HG03095 (cell line): Measurements from ENCODE around the gene SUPT6H.
"Not testable (repeated sequence)": the region's sequence is repeated elsewhere in the genome, so short reads cannot be mapped to it uniquely, and the experiment has no call there.

Experiments
- ATAC-seq: cut with Tn5 transposase; IDR thresholded peaks from one replicate; pipeline ENCODE4 v1.9.1; 2021; ENCODE audit warnings: moderate library complexity; ENCODE audit not compliant: unreplicated experiment

The SUPT6H gene

DNA sequence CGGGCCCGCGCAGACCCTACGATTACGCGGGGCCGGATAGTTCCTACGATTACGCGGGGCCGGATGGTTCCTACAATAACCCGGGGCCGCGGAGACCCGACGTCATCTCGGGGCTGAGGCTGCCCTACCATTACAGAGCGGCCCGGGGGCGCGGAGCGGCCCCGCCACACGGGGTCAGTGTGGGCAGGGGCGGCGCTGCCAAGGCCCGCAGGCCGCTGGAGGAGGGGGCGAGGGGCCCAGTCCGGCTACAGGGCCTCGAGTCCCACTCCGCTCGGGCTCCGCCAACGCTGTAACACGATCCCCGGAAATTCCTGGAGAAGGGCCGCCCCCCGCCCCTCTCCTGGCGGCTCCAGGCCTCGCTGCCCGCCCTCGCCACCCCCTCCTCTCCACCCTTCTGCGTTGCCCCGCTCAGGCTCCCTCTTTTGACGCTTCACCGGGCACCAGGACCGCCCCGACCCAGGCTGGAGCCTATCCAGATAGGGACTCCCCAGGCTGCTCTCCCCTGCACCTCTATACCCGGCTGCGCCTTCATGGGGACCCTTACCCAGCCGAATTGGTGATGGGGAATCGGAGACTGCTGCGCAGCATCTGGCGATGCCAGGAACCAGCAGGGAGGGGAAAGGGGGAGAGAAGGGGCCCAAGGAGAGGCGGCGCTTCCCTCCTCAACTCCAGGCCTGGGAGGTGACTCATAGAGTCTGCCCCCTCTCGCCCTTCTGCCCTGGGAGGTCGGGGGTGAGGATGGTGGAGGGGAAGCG lies 55.8 kb downstream of the SUPT6H start, which contains the start of gene RAB34:
Gene RAB34 (minus strand): TSS at position 291 of the 755 bp plus-strand sequence. CDS start 602 bp downstream, outside the sequence.
- ATAC-seq = no peak

DNA sequence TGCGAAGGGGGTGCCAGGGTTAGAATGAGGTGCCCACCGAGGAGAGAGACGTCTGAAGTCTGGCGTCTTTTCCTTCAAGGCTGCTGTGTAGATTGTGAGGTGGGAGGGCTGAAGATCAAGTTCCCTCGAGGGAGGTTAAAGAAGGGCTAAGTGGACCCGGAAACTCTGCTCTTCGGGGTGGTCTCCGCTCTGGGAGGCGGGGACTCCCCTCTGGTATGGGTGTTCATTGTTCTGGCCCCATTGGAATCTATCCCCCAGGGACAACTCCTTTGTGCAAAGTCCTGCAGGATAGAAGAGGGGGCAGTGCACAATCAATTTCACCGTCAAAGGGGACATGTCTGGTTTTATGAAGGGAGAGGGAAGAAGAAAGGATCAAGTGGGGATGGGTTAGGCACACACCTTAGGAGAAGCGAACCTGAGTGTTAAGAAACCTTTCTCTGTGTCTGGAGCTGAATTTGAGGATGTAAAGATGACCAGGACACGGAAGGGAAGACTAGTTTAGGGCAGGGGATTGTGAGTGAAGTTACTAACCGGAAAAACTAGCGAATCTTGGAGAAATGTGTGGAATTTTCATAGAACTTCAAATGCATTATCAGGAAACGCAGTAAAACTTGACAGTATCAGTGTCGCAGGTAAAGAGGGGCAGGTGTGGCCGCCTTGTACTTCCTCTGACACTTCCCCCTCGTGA lies 56.5 kb downstream of the SUPT6H start:
- no peak for ATAC-seq

DNA sequence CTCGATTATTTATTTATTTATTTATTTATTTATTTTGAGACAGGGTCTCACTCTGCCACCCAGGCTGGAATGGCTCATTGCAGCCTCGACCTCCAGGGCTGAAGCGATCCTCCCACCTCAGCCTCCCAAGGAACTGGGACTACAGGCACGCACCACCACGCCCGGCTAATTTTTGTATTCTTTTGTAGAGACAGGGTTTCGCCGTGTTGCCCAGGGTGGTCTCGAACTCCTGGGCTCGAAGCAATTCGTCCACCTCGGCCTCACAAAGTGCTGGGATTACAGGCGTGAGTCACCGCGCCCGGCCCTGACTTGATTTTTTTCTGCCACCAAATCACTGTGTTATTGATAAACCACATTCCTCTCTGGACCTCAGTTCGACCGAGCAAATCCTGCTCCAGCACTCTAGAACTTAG lies 57.0 kb downstream of the SUPT6H start:
- ATAC-seq = no peak

GRCh38 chr17:28720247-28720996 lies 58.4 kb downstream of the SUPT6H start:
- no peak for ATAC-seq

DNA sequence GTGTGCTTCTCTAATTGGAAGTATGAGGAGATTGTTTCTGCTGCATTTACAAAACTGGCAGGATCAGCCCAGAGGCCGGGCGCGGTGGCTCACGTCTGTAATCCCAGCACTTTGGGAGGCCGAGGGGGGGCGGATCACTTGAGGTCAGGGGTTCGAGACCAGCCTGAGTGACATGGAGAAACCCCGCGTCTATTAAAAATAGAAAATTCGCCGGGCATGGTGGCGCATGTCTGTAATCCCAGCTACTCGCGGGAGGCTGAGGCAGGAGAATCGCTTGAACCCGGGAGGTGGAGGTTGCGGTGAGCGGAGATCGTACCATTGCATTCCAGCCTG lies 59.0 kb downstream of the SUPT6H start:
- not testable (repeated sequence) for ATAC-seq

DNA sequence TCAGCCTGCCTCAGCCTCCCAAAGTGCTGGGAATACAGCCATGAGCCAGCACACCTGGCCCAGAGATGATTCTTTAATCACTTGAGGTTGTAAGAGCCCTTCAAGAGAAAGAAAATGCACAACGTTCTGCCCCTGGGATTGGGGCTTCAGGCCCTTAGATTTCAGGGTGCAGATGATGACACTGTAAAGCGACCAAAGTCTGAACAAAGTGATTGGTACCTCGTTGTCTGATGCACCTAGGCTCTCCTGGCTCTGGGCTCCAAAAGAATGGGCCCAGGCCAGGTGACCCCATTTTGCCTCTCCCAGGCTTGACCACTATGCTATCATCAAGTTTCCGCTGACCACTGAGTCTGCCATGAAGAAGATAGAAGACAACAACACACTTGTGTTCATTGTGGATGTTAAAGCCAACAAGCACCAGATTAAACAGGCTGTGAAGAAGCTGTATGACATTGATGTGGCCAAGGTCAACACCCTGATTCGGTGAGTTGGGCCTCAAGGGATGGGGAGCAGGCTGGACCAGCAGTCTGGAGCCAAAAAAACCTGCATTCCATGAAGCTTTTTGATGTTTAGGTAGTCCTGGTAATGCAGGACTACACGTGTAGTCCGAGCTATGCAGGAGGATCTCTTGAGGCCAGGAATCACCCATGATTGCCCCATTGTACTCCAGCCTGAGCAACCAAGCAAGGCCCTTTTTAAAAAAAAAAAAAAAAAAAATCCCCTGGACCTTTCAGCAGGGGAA lies 60.6 kb downstream of the SUPT6H start:
- ATAC-seq = no peak

GRCh38 chr17:28723159-28723835 lies 61.3 kb downstream of the SUPT6H start:
- ATAC-seq = no peak

DNA sequence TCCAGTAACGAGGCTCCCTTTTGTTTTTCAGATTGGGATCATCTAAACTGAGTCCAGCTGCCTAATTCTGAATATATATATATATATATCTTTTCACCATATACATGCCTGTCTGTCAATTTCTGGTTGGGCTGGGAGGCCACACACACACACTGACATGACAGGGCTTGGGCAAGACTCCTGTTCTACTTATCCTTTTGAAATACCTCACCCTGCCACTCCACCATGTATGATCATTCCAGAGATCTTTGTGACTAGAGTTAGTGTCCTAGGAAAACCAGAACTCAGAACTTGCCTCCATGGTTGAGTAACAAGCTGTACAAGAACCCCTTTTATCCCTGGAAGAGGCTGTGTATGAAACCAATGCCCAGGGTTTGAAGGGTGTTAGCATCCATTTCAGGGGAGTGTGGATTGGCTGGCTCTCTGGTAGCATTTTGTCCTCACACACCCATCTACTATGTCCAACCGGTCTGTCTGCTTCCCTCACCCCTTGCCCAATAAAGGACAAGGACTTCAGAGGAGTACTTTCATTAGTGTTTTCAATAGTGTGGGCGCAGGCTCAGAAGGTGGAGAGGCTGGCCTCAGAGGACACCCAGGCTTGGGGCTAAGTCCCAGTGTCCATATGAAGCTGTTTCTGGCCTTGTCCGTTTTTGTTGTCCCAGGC lies 62.0 kb downstream of the SUPT6H start:
- ATAC-seq = not testable (repeated sequence)

DNA sequence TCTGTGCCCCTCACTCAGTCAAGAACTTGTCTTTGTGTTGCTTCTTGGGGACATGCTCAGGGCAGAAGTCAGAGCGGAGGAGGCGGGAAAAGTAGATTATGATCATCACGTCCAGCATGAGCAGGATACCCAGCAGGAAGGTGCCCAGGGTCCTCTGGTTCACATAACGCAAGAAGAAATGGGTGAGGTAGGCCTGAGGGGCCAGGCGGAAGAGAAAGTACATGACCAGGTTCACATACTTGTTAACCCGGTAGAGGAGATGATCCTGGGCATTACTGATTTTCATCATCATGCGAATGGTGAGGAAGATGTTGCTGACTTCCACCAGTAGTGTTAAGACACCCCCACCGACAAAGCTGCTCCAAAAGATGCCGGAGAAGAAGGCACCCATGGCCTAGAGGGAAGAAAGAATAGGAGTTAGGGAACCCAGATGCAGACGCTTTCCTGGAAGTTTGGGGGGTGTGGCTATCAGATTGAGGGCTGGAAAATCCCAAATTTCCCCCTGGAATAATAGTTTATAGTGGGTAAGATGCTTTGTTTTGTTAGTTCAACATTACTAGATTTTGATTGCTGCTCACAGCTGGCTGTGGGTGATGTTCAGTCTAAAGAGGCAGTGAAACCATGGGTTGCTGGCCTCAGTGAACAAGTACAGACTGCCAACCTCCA lies 62.6 kb downstream of the SUPT6H start:
- ATAC-seq = no peak

DNA sequence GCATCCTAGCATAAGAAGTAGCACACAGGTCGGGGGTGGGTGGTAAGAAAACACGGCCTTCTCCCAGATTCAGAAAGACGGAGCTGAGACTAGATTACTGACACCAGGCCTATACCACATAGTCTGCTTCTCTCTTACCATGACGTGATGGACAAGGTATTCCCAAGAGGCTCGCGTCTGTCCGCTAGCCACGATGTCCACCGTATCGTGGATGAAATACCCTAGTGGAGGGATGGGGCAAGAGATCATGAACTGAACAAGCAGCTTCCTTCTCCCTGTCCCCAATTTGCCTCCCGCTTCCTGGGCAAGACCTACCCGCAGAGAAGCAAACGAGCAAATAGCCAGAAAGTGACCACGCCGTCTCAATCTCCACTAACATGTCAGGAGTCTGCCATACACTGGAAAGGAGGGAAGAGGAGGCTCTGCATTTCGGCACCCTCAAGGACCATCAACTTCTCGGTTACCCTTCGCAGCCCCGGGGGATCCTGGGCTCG lies 63.2 kb downstream of the SUPT6H start:
- ATAC-seq = no peak

- no peak for ATAC-seq
Observed at GRCh38 chr17:28725660-28726225, 63.7 kb downstream of the SUPT6H start.

DNA sequence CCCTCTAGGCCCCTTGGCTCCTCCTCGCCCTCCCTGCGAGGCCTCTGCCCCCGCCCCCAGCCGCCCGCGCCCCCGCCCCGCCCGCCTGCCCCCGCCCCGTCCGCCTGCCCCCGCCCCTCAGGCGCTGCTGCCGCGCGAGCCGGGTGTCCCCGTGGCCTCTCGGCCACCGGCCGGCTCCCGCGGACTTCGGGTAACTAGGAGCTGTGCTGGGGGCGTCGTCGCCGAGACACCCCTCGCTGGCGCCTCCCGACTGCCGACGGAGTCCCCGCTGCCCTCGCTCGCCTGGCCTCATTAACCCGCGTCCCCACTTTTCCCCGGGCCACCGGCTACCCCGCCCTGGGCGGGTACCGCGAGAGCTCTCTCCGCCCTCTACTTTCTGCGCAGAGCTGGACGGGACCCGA lies 64.2 kb downstream of the SUPT6H start, which contains the start of gene TLCD1:
Gene TLCD1 (minus strand): TSS at position 8 of the 401 bp plus-strand sequence. CDS start 136 bp downstream, outside the sequence.
- ATAC-seq = no peak

GRCh38 chr17:28726627-28727491 lies 64.9 kb downstream of the SUPT6H start:
- peak; percentile 32 for ATAC-seq

GRCh38 chr17:28728364-28729200 lies 66.6 kb downstream of the SUPT6H start, which contains the start of gene NEK8:
Gene NEK8 (plus strand): TSS chr17:28728788. CDS start chr17:28728814, 26 bp downstream.
- peak; percentile 28 for ATAC-seq

GRCh38 chr17:28729950-28730330 lies 67.9 kb downstream of the SUPT6H start:
- no peak for ATAC-seq

DNA sequence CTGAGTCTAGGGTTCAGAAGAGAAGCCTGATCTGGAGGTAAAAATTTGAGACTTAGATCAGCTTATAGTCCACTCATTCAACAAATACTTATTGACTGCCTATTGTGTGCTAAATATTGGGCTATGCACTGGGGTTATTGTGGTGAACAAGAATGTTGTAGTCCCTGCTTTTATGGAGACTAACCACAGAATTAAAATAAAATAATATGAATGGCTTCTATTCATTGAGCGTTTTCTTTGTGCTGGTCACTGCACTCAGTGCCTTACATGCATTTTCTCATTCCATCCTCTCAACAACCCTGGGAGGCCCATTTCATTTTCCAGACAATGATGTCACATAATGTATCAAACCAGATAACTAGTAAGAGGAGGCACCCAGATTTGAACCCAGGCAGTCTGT lies 71.3 kb downstream of the SUPT6H start:
- ATAC-seq = no peak

DNA sequence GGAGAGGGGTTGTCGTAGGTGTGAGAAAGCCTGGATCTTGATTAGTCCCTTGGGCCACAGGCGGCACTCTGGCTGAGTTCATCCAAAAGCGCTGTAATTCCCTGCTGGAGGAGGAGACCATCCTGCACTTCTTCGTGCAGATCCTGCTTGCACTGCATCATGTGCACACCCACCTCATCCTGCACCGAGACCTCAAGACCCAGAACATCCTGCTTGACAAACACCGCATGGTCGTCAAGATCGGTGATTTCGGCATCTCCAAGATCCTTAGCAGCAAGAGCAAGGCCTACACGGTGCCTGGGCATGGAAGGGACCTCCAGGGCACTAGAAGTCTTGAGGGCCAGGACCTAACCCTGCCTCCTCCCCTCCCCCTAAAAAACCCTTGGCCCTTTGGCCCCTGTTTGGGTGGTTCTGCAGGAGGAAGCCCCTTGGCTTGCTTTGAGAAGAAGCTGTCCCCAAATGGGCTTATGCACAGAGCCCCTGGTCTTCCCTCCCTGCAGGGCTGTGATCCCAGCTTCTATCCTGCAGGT lies 72.8 kb downstream of the SUPT6H start:
- ATAC-seq = no peak
